Measurements from ENCODE around the gene SAMD9L. TPM values are rescaled to one million over a fixed set of nuclear protein-coding genes. Genes with fewer than 3 reads are reported as not detected.

SAMD9L gene
- polyA plus RNA-seq, 1 donor (not counting 4 experiments of a cell fraction or from before 2014, with no cell fraction given): 6.5 TPM

GRCh38 chr7:93138576-93138975 lies 9.6 kb downstream of the SAMD9L start:
- H3K79me2 ChIP-seq (ENCODE audit: control insufficient read depth, insufficient read depth, low read length): no peaks in the 10 kb centered on the region
- no peak overlapping the region for H2AFZ ChIP-seq (ENCODE audit: control insufficient read depth, low read length)
- no peaks in the 10 kb centered on the region for H3K27me3 ChIP-seq (ENCODE audit: control insufficient read depth, extremely low read depth, insufficient read depth, low read length)
- no peak for DNase-seq (ENCODE audit: low read depth, low spot score)
- no peaks in the 10 kb centered on the region for H3K9me1 ChIP-seq (ENCODE audit: control insufficient read depth, extremely low read depth, insufficient read depth, low read length)
- no peak for FAIRE-seq
- H3K4me2 ChIP-seq (ENCODE audit: control insufficient read depth, extremely low read depth, insufficient read depth, low read depth, low read length): no peak overlapping the region
- dilution Hi-C loops (cut with MboI; ENCODE audit: extremely low pct_ligation_motif_present, low sequenced_read_pairs): no loop called here
- H3K27ac ChIP-seq (ENCODE audit: control insufficient read depth, insufficient read depth, low read length): no peak overlapping the region
- no peak for TF ChIP-seq CTCF (optimal IDR thresholded peaks at IDR 0.05 in 1 of 3, IDR thresholded peaks at IDR 0.05 in 1 of 3, conservative IDR thresholded peaks at IDR 0.05 in 1 of 3; ENCODE audit: extremely low read depth in 1 of 3, insufficient read depth in 2 of 3, low read length in 3 of 3)
- no peak overlapping the region for H3K4me3 ChIP-seq (ENCODE audit: control insufficient read depth in 2 of 3, extremely low read depth in 1 of 3, insufficient read depth in 2 of 3, low read depth in 1 of 3, low read length in 3 of 3)
- H3K9me3 ChIP-seq (ENCODE audit: control insufficient read depth, low read depth, low read length): no peaks in the 10 kb centered on the region
- no peaks in the 10 kb centered on the region for H3K4me1 ChIP-seq (ENCODE audit: control insufficient read depth, extremely low read depth, insufficient read depth, low read length)
- H3K9ac ChIP-seq (ENCODE audit: control insufficient read depth, extremely low read depth, insufficient read depth, low read length): no peak overlapping the region
- H4K20me1 ChIP-seq (ENCODE audit: control insufficient read depth, extremely low read depth, insufficient read depth, low read length): no peaks in the 10 kb centered on the region
- H3K36me3 ChIP-seq (ENCODE audit: control insufficient read depth in 2 of 2, extremely low read depth in 1 of 2, insufficient read depth in 2 of 2, low read length in 2 of 2): peaks cover 0 to 3% of the 10 kb centered on the region in 2 experiments

- no peak overlapping the region for H3K4me3 ChIP-seq (ENCODE audit: control insufficient read depth in 2 of 3, extremely low read depth in 1 of 3, insufficient read depth in 2 of 3, low read depth in 1 of 3, low read length in 3 of 3)
- FAIRE-seq (no peak), DNase-seq (ENCODE audit: low read depth, low spot score) (no peak)
- no peaks in the 10 kb centered on the region for H4K20me1 ChIP-seq (ENCODE audit: control insufficient read depth, extremely low read depth, insufficient read depth, low read length)
- no peaks in the 10 kb centered on the region for H3K27me3 ChIP-seq (ENCODE audit: control insufficient read depth, extremely low read depth, insufficient read depth, low read length)
- no peak for TF ChIP-seq EZH2 (IDR thresholded peaks at IDR 0.05; ENCODE audit: low read length)
- no peak for TF ChIP-seq CTCF (optimal IDR thresholded peaks at IDR 0.05 in 1 of 3, IDR thresholded peaks at IDR 0.05 in 1 of 3, conservative IDR thresholded peaks at IDR 0.05 in 1 of 3; ENCODE audit: extremely low read depth in 1 of 3, insufficient read depth in 2 of 3, low read length in 3 of 3)
- H3K4me2 ChIP-seq (ENCODE audit: control insufficient read depth, extremely low read depth, insufficient read depth, low read depth, low read length): no peak overlapping the region
- no peaks in the 10 kb centered on the region for H3K4me1 ChIP-seq (ENCODE audit: control insufficient read depth, extremely low read depth, insufficient read depth, low read length)
- no peak overlapping the region for H2AFZ ChIP-seq (ENCODE audit: control insufficient read depth, low read length)
- H3K79me2 ChIP-seq (ENCODE audit: control insufficient read depth, insufficient read depth, low read length): no peaks in the 10 kb centered on the region
- H3K9me1 ChIP-seq (ENCODE audit: control insufficient read depth, extremely low read depth, insufficient read depth, low read length): no peaks in the 10 kb centered on the region
- dilution Hi-C loops (cut with MboI; ENCODE audit: extremely low pct_ligation_motif_present, low sequenced_read_pairs): no loop called here
- peaks cover 0 to 1% of the 10 kb centered on the region in 2 experiments for H3K36me3 ChIP-seq (ENCODE audit: control insufficient read depth in 2 of 2, extremely low read depth in 1 of 2, insufficient read depth in 2 of 2, low read length in 2 of 2)
- no peaks in the 10 kb centered on the region for H3K9me3 ChIP-seq (ENCODE audit: control insufficient read depth, low read depth, low read length)
- no peak overlapping the region for H3K27ac ChIP-seq (ENCODE audit: control insufficient read depth, insufficient read depth, low read length)
- no peak overlapping the region for H3K9ac ChIP-seq (ENCODE audit: control insufficient read depth, extremely low read depth, insufficient read depth, low read length)
Measured at GRCh38 chr7:93133005-93133404, 15.2 kb downstream of the SAMD9L start.
